Measurements from ENCODE around the gene C9orf72.

C9orf72 gene

GRCh38 chr9:27564670-27565069 lies 8.6 kb downstream of the C9orf72 start:
- TF ChIP-seq ZNF565 (CRISPR knock-in tag; conservative IDR thresholded peaks at IDR 0.05; ENCODE audit: low read depth) = no peak
- TF ChIP-seq RARB (CRISPR knock-in tag; IDR thresholded peaks at IDR 0.05) = no peak
- no peak for TF ChIP-seq TCF4 (CRISPR knock-in tag; IDR thresholded peaks at IDR 0.05; ENCODE audit: borderline replicate concordance)
- no peak for TF ChIP-seq POU6F1 (CRISPR knock-in tag; IDR thresholded peaks at IDR 0.05; ENCODE audit: borderline replicate concordance, low read depth)
- no peak for TF ChIP-seq PPARA (CRISPR knock-in tag; IDR thresholded peaks at IDR 0.05; ENCODE audit: borderline replicate concordance)
- TF ChIP-seq ZFP30 (CRISPR knock-in tag; IDR thresholded peaks at IDR 0.05) = no peak
- TF ChIP-seq CSRNP3 (CRISPR knock-in tag; IDR thresholded peaks at IDR 0.05) = no peak
- no peak for TF ChIP-seq BACH2 (CRISPR knock-in tag; IDR thresholded peaks at IDR 0.05; ENCODE audit: borderline replicate concordance)
- no peak for TF ChIP-seq SNAI2 (CRISPR knock-in tag; IDR thresholded peaks at IDR 0.05)
- no peak for TF ChIP-seq ESRRG (CRISPR knock-in tag; IDR thresholded peaks at IDR 0.05)
- TF ChIP-seq GLIS3 (CRISPR knock-in tag; IDR thresholded peaks at IDR 0.05) = no peak
- no peak for ATAC-seq

- TF ChIP-seq ZFP3 (CRISPR knock-in tag; IDR thresholded peaks at IDR 0.05) (no peak), PATZ1 (CRISPR knock-in tag; IDR thresholded peaks at IDR 0.05; ENCODE audit: borderline replicate concordance) (no peak), TCF4 (CRISPR knock-in tag; IDR thresholded peaks at IDR 0.05; ENCODE audit: borderline replicate concordance) (no peak), ISL1 (CRISPR knock-in tag; IDR thresholded peaks at IDR 0.05) (no peak), POU6F1 (CRISPR knock-in tag; IDR thresholded peaks at IDR 0.05; ENCODE audit: borderline replicate concordance, low read depth) (no peak), ZFP30 (CRISPR knock-in tag; IDR thresholded peaks at IDR 0.05) (no peak), ZNF70 (CRISPR knock-in tag; IDR thresholded peaks at IDR 0.05) (no peak), OSR1 (CRISPR knock-in tag; IDR thresholded peaks at IDR 0.05) (no peak), CSDC2 (CRISPR knock-in tag; IDR thresholded peaks at IDR 0.05) (no peak), ESRRG (CRISPR knock-in tag; IDR thresholded peaks at IDR 0.05) (no peak), RARB (CRISPR knock-in tag; IDR thresholded peaks at IDR 0.05) (no peak)
- no peak for ATAC-seq
These were observed 9.4 kb downstream of the C9orf72 start for GRCh38 chr9:27563738-27564430.

- TF ChIP-seq GLIS3 (CRISPR knock-in tag; IDR thresholded peaks at IDR 0.05) (no peak), ZFP30 (CRISPR knock-in tag; IDR thresholded peaks at IDR 0.05) (no peak), ZNF8 (CRISPR knock-in tag; IDR thresholded peaks at IDR 0.05) (no peak), CSRNP3 (CRISPR knock-in tag; IDR thresholded peaks at IDR 0.05) (no peak), ZNF565 (CRISPR knock-in tag; conservative IDR thresholded peaks at IDR 0.05; ENCODE audit: low read depth) (no peak), ZFP3 (CRISPR knock-in tag; IDR thresholded peaks at IDR 0.05) (no peak)
- no peak for ATAC-seq
These were observed 11.6 kb downstream of the C9orf72 start for GRCh38 chr9:27561685-27562084.

- no peak for TF ChIP-seq TSHZ2 (CRISPR knock-in tag; IDR thresholded peaks at IDR 0.05)
- TF ChIP-seq ISL1 (CRISPR knock-in tag; IDR thresholded peaks at IDR 0.05) = peak; percentile 96
- no peak for ATAC-seq
These were observed 12.8 kb downstream of the C9orf72 start for GRCh38 chr9:27560457-27560856.
